HCT116 (cell line): ENCODE measurements around the gene RHEBL1. TPM values are rescaled to one million over a fixed set of nuclear protein-coding genes. Genes with fewer than 3 reads are reported as not detected.

ENCODE experiments used
- ATAC-seq: fragments of 200-7000 bp; cut with Tn5 transposase; 2 replicates; pipeline ENCODE4 v1.9.1; 2020; ENCODE audit warnings: mild to moderate bottlenecking, moderate library complexity
- BruUV-seq: library from RNA; stranded (reverse); fragments of 400-500 nt; replicated peaks from 2 replicates; lab custom pipeline; 2021; lab: Mats Ljungman, UMichigan
- CTCF ChIA-PET: fragments of 300-600 bp; sonication (Branson Sonifier 250); formaldehyde crosslinking; loops from one replicate; lab custom pipeline; 2021; ENCODE audit warnings: antibody characterized with exemption; lab: Charles Lee
- POLR2A ChIA-PET: fragments of 300-600, 350-600 bp; sonication (Branson Sonifier 250); formaldehyde crosslinking; loops from one replicate; lab custom pipeline; 2021; ENCODE audit warnings: antibody characterized with exemption; lab: Charles Lee
- RAD21 ChIA-PET, 2 experiments: fragments of 300-600 bp; sonication (Branson Sonifier 250); formaldehyde crosslinking; loops; one replicate each; lab custom pipeline; 2023; ENCODE audit warnings: low total read pairs in 2 of 2; ENCODE audit not compliant: uncharacterized antibody in 2 of 2, unreplicated experiment in 2 of 2, low non-redundant PET in 1 of 2; lab: Charles Lee
- DNase-seq: peaks from one replicate; pipeline ENCODE4 v3.0.0-alpha.2; 2010; ENCODE audit warnings: low read depth, low spot score
- H2AFZ ChIP-seq: fragments of 200-600 bp; shearing (Covaris generic), sonication (generic); 2 replicates; pipeline ENCODE4 v1.6.1; 2017; ENCODE audit warnings: low read depth, mixed run types, mixed read lengths, antibody characterized with exemption, low read length; ENCODE audit not compliant: poor library complexity, severe bottlenecking
- H3K27ac ChIP-seq: 2 replicates; pipeline ENCODE4 v1.5.1; 2012; ENCODE audit warnings: low read depth, low read length
- H3K27me3 ChIP-seq: fragments of 200-600 bp; sonication (generic); 2 replicates; pipeline ENCODE4 v1.6.1; 2016; ENCODE audit warnings: mixed run types, low read length, mixed read lengths; ENCODE audit not compliant: insufficient read depth
- H3K36me3 ChIP-seq, 2 experiments: fragments of 200-500 bp in 1 of 2; fragments of 200-600 bp in 1 of 2; sonication (Bioruptor generic) in 1 of 2; sonication (generic) in 1 of 2; 2 replicates each; pipeline versions ENCODE4 v1.5.1 to v1.6.1; 2014 to 2016; ENCODE audit warnings: low read length in 2 of 2, inconsistent platforms in 1 of 2, mixed read lengths in 1 of 2, mixed run types in 1 of 2; ENCODE audit not compliant: insufficient read depth in 2 of 2, control insufficient read depth in 1 of 2
- H3K4me1 ChIP-seq, 2 experiments: fragments of 200-600 bp in 1 of 2; sonication (generic) in 1 of 2; 2 replicates each; pipeline versions ENCODE4 v1.5.1 to v1.6.1; 2012 to 2017; ENCODE audit warnings: low read length in 2 of 2, inconsistent platforms in 1 of 2, mild to moderate bottlenecking in 1 of 2, mixed read lengths in 1 of 2, mixed run types in 1 of 2, moderate library complexity in 1 of 2; ENCODE audit not compliant: insufficient read depth in 2 of 2, control insufficient read depth in 1 of 2
- H3K4me2 ChIP-seq: fragments of 200-600 bp; sonication (generic); 2 replicates; pipeline ENCODE4 v1.6.1; 2017; ENCODE audit warnings: mixed run types, low read length, mixed read lengths
- H3K4me3 ChIP-seq, 2 experiments: fragments of 200-600 bp in 1 of 2; sonication (generic) in 1 of 2; replicated peaks in 1 of 2; 2 replicates each; pipeline ENCODE4 v1.5.1; 2011 to 2016; ENCODE audit warnings: low read length in 2 of 2, control low read depth in 1 of 2, low read depth in 1 of 2, mild to moderate bottlenecking in 1 of 2, mixed read lengths in 1 of 2, mixed run types in 1 of 2
- H3K79me2 ChIP-seq: fragments of 200-600 bp; sonication (generic); 2 replicates; pipeline ENCODE4 v1.6.1; 2017; ENCODE audit warnings: mild to moderate bottlenecking, mixed run types, low read length, moderate library complexity, mixed read lengths; ENCODE audit not compliant: insufficient read depth
- H3K9ac ChIP-seq: fragments of 200-600 bp; sonication (generic); 2 replicates; pipeline ENCODE4 v1.6.1; 2016; ENCODE audit warnings: low read length, mixed read lengths
- H3K9me2 ChIP-seq: fragments of 200-600 bp; sonication (generic), shearing (Covaris generic); 2 replicates; pipeline ENCODE4 v1.6.1; 2017; ENCODE audit warnings: mixed run types, mild to moderate bottlenecking, moderate library complexity; ENCODE audit not compliant: insufficient read depth
- H3K9me3 ChIP-seq, 2 experiments: fragments of 200-500 bp in 1 of 2; fragments of 200-600 bp in 1 of 2; sonication (Bioruptor generic) in 1 of 2; sonication (generic) in 1 of 2; 2 replicates each; pipeline ENCODE4 v1.6.1; 2014 to 2017; ENCODE audit warnings: low read length in 2 of 2, mixed read lengths in 2 of 2, inconsistent platforms in 1 of 2, low read depth in 1 of 2, mild to moderate bottlenecking in 1 of 2, mixed run types in 1 of 2, moderate library complexity in 1 of 2; ENCODE audit not compliant: control insufficient read depth in 1 of 2, insufficient read depth in 1 of 2
- H4K20me1 ChIP-seq: fragments of 200-600 bp; sonication (generic), shearing (Covaris generic); 2 replicates; pipeline ENCODE4 v1.6.1; 2017; ENCODE audit warnings: mixed run types, mild to moderate bottlenecking, moderate library complexity; ENCODE audit not compliant: insufficient read depth
- CTCF ChIP-seq, 3 experiments: fragments of 200-600 bp in 1 of 3; sonication (generic) in 1 of 3; IDR thresholded peaks in 2 of 3; conservative IDR thresholded peaks in 1 of 3; 2 replicates each; pipeline ENCODE4 v1.5.1; 2012 to 2017; ENCODE audit warnings: low read depth in 2 of 3, low read length in 2 of 3, antibody characterized with exemption in 1 of 3, borderline replicate concordance in 1 of 3, control low read depth in 1 of 3, mild to moderate bottlenecking in 1 of 3, mixed read lengths in 1 of 3, mixed run types in 1 of 3, moderate library complexity in 1 of 3; ENCODE audit not compliant: insufficient read depth in 1 of 3
- EGR1 ChIP-seq: IDR thresholded peaks from 2 replicates; pipeline ENCODE4 v1.6.1; 2012; ENCODE audit warnings: low read depth
- EZH2 ChIP-seq: fragments of 200-600 bp; sonication (generic); IDR thresholded peaks from 2 replicates; pipeline ENCODE4 v1.6.1; 2017; ENCODE audit warnings: antibody characterized with exemption, mixed run types
- EZH2phosphoT487 ChIP-seq: fragments of 200-600 bp; IDR thresholded peaks from 2 replicates; pipeline ENCODE4 v1.6.1; 2018; ENCODE audit warnings: antibody characterized with exemption, borderline replicate concordance
- FOSL1 ChIP-seq: IDR thresholded peaks from 2 replicates; pipeline ENCODE4 v1.6.1; 2012; ENCODE audit warnings: low read depth
- JUND ChIP-seq: IDR thresholded peaks from 2 replicates; pipeline ENCODE4 v1.6.1; 2012
- POLR2A ChIP-seq: IDR thresholded peaks from 2 replicates; pipeline ENCODE4 v1.7.0; 2011; ENCODE audit warnings: borderline replicate concordance; ENCODE audit not compliant: insufficient read depth, insufficient read length; ENCODE audit errors: extremely low read depth
- POLR2AphosphoS5 ChIP-seq: IDR thresholded peaks from 2 replicates; pipeline ENCODE4 v1.6.1; 2011; ENCODE audit warnings: mild to moderate bottlenecking, low read depth, low read length, moderate library complexity
- SP1 ChIP-seq: IDR thresholded peaks from 2 replicates; pipeline ENCODE4 v1.6.1; 2012; ENCODE audit warnings: low read depth
- SRF ChIP-seq: IDR thresholded peaks from 2 replicates; pipeline ENCODE4 v1.6.1; 2012; ENCODE audit warnings: low read depth
- ZBTB33 ChIP-seq: IDR thresholded peaks from 2 replicates; pipeline ENCODE4 v1.6.1; 2011; ENCODE audit warnings: mild to moderate bottlenecking, low read length, moderate library complexity; ENCODE audit not compliant: insufficient replicate concordance; ENCODE audit errors: extremely low read depth
- ZNF274 ChIP-seq: fragments of 200-500 bp; sonication (Bioruptor generic); IDR thresholded peaks from 2 replicates; pipeline ENCODE4 v1.6.1; 2014; ENCODE audit warnings: mild to moderate bottlenecking, low read depth, low read length, inconsistent platforms
- intact Hi-C: fragments of 100-400 bp; cut with micrococcal nuclease; formaldehyde crosslinking; loops from 2 replicates; pipeline ENCODE4 v1.10.0; 2022
- total RNA-seq: library from RNA; stranded (reverse); gene quantifications from one replicate; pipeline ENCODE4 v1.2.1, GENCODE V29; 2021; ENCODE audit not compliant: unreplicated experiment

RHEBL1 gene
- total RNA-seq, 1 experiment from 2014 or later = 2.8 TPM

- no peaks in the 10 kb centered on the region for H4K20me1 ChIP-seq
These were observed 31.4 kb downstream of the RHEBL1 start for GRCh38 chr12:49038291-49038955.

GRCh38 chr12:49037947-49038237 lies 31.9 kb downstream of the RHEBL1 start:
- BruUV-seq = TSS peak; percentile 15
- ChIA-PET CTCF (no interaction called here), POLR2A (no interaction called here), RAD21 (no interaction called here)
- Histone ChIP-seq H3K4me1 (no peaks in the 10 kb centered on the region), H3K27ac (no peak overlapping the region), H3K9me2 (no peaks in the 10 kb centered on the region), H3K4me3 (no peak overlapping the region), H3K9me3 (no peaks in the 10 kb centered on the region), H3K36me3 (peaks cover 52 to 78% of the 10 kb centered on the region in 2 experiments), H3K79me2 (no peaks in the 10 kb centered on the region), H3K9ac (no peak overlapping the region), H2AFZ (no peak overlapping the region), H3K4me2 (no peak overlapping the region)
- ATAC-seq = no peak
- DNase-seq = no peak
- intact Hi-C loops = no loop called here
- no peak for TF ChIP-seq SP1
- TF ChIP-seq ZBTB33 = no peak
- no peak for TF ChIP-seq EZH2phosphoT487
- no peak for TF ChIP-seq EGR1
- no peak for TF ChIP-seq JUND
- no peak for TF ChIP-seq FOSL1
- no peak for TF ChIP-seq ZNF274
- TF ChIP-seq CTCF (IDR thresholded peaks at IDR 0.05 in 2 of 3, conservative IDR thresholded peaks at IDR 0.05 in 1 of 3; ENCODE audit: borderline replicate concordance in 1 of 3, insufficient read depth in 1 of 3, low read depth in 2 of 3, low read length in 2 of 3) = no peak
- no peak for TF ChIP-seq POLR2A
- TF ChIP-seq EZH2 = no peak
- TF ChIP-seq SRF = no peak
- TF ChIP-seq, all 23 proteins: peak for 0
- Histone ChIP-seq H3K27me3 (no peaks in the 10 kb centered on the region), H4K20me1 (no peaks in the 10 kb centered on the region)

More at GRCh38 chr12:49038291-49038955, 31.4 kb downstream of the RHEBL1 start:
- H3K9me3 ChIP-seq = no peaks in the 10 kb centered on the region
- H3K4me3 ChIP-seq = no peak overlapping the region
- H3K4me2 ChIP-seq = no peak overlapping the region
- H3K9ac ChIP-seq = no peak overlapping the region
- peaks cover 58 to 81% of the 10 kb centered on the region in 2 experiments for H3K36me3 ChIP-seq
- BruUV-seq = no TSS peak
- H3K79me2 ChIP-seq = no peaks in the 10 kb centered on the region
- H2AFZ ChIP-seq = no peak overlapping the region
- RAD21 ChIA-PET = no interaction called here
- ATAC-seq (no peak), DNase-seq (no peak)
- intact Hi-C loops = no loop called here
- no peak for TF ChIP-seq EZH2phosphoT487
- no peak for TF ChIP-seq POLR2AphosphoS5
- POLR2A ChIA-PET = no interaction called here
- no peaks in the 10 kb centered on the region for H3K9me2 ChIP-seq
- H3K27me3 ChIP-seq = no peaks in the 10 kb centered on the region
- no peak overlapping the region for H3K27ac ChIP-seq
- CTCF ChIA-PET = no interaction called here
- no peaks in the 10 kb centered on the region for H3K4me1 ChIP-seq
